ENCODE results near the gene IL18. TPM values are rescaled to one million over a fixed set of nuclear protein-coding genes. Genes with fewer than 3 reads are reported as not detected.

IL18 gene
- polyA plus RNA-seq, 1 donor from 2014 or later = not detected

- H3K9me3 ChIP-seq (ENCODE audit: low read length) = no peaks in the 10 kb centered on the region
- H3K27me3 ChIP-seq (ENCODE audit: insufficient read depth, low read depth, low read length) = no peaks in the 10 kb centered on the region
- no peak for TF ChIP-seq POLR2AphosphoS5 (IDR thresholded peaks at IDR 0.05)
- TF ChIP-seq RAD21 (conservative IDR thresholded peaks at IDR 0.05) = no peak
- no peak for TF ChIP-seq EP300 (conservative IDR thresholded peaks at IDR 0.05; ENCODE audit: poor library complexity, severe bottlenecking)
- no peak for TF ChIP-seq REST (IDR thresholded peaks at IDR 0.05; ENCODE audit: borderline replicate concordance)
- no peak for TF ChIP-seq SMC3 (conservative IDR thresholded peaks at IDR 0.05; ENCODE audit: poor library complexity)
- TF ChIP-seq TAF1 (IDR thresholded peaks at IDR 0.05; ENCODE audit: low read depth) = no peak
- no peak for TF ChIP-seq EZH2 (IDR thresholded peaks at IDR 0.05; ENCODE audit: borderline replicate concordance, insufficient read depth, low read length, poor library complexity, severe bottlenecking)
- H3K9ac ChIP-seq (ENCODE audit: low read length) = no peak overlapping the region
- no peaks in the 10 kb centered on the region for H3K79me2 ChIP-seq (replicated peaks; ENCODE audit: insufficient read depth, low read length)
- no peak overlapping the region for H2AFZ ChIP-seq (ENCODE audit: low read depth, low read length)
- no peaks in the 10 kb centered on the region for H3K36me3 ChIP-seq (ENCODE audit: insufficient read depth, low read length)
- H3K9me2 ChIP-seq (ENCODE audit: insufficient read depth, low read length) = no peaks in the 10 kb centered on the region
- H3F3A ChIP-seq (ENCODE audit: insufficient read depth, low read length, poor library complexity, severe bottlenecking) = no peaks in the 10 kb centered on the region
- H3K4me2 ChIP-seq (ENCODE audit: low read length) = no peak overlapping the region
- no peak overlapping the region for H3K27ac ChIP-seq (ENCODE audit: low read length)
- H4K20me1 ChIP-seq (ENCODE audit: insufficient read depth) = no peaks in the 10 kb centered on the region
- H3K4me3 ChIP-seq (ENCODE audit: low read length) = no peak overlapping the region
These were observed 29.4 kb downstream of the IL18 start for GRCh38 chr11:112134473-112134872.

- Histone ChIP-seq H3K9me2 (ENCODE audit: insufficient read depth, low read length) (no peaks in the 10 kb centered on the region), H3K9ac (ENCODE audit: low read length) (no peak overlapping the region), H3K79me2 (replicated peaks; ENCODE audit: insufficient read depth, low read length) (no peaks in the 10 kb centered on the region), H4K20me1 (ENCODE audit: insufficient read depth) (no peaks in the 10 kb centered on the region), H3K36me3 (ENCODE audit: insufficient read depth, low read length) (no peaks in the 10 kb centered on the region), H3K9me3 (ENCODE audit: low read length) (no peaks in the 10 kb centered on the region), H3K4me2 (ENCODE audit: low read length) (no peak overlapping the region), H3K4me3 (ENCODE audit: low read length) (no peak overlapping the region), H3K27me3 (ENCODE audit: insufficient read depth, low read depth, low read length) (no peaks in the 10 kb centered on the region), H3F3A (ENCODE audit: insufficient read depth, low read length, poor library complexity, severe bottlenecking) (no peaks in the 10 kb centered on the region), H2AFZ (ENCODE audit: low read depth, low read length) (no peak overlapping the region), H3K27ac (ENCODE audit: low read length) (no peak overlapping the region)
- no peak for TF ChIP-seq REST (IDR thresholded peaks at IDR 0.05; ENCODE audit: borderline replicate concordance)
- no peak for TF ChIP-seq POLR2AphosphoS5 (IDR thresholded peaks at IDR 0.05)
- no peak for TF ChIP-seq SMC3 (conservative IDR thresholded peaks at IDR 0.05; ENCODE audit: poor library complexity)
- no peak for TF ChIP-seq EP300 (conservative IDR thresholded peaks at IDR 0.05; ENCODE audit: poor library complexity, severe bottlenecking)
- TF ChIP-seq CTCF (IDR thresholded peaks at IDR 0.05; ENCODE audit: poor library complexity, severe bottlenecking) = no peak
- TF ChIP-seq RAD21 (conservative IDR thresholded peaks at IDR 0.05) = no peak
- no peak for TF ChIP-seq MXI1 (conservative IDR thresholded peaks at IDR 0.05; ENCODE audit: poor library complexity, severe bottlenecking)
- no peak for TF ChIP-seq TAF1 (IDR thresholded peaks at IDR 0.05; ENCODE audit: low read depth)
- no peak for TF ChIP-seq EZH2 (IDR thresholded peaks at IDR 0.05; ENCODE audit: borderline replicate concordance, insufficient read depth, low read length, poor library complexity, severe bottlenecking)
These were observed 31.2 kb downstream of the IL18 start for GRCh38 chr11:112132737-112133136.
